ENCODE results near the gene DNMT3L.
"Not testable (repeated sequence)": the region's sequence is repeated elsewhere in the genome, so short reads cannot be mapped to it uniquely, and the experiment has no call there.

GRCh38 chr21:44247904-44248303 lies 13.8 kb downstream of the DNMT3L start:
- TF ChIP-seq, protein P1, sequence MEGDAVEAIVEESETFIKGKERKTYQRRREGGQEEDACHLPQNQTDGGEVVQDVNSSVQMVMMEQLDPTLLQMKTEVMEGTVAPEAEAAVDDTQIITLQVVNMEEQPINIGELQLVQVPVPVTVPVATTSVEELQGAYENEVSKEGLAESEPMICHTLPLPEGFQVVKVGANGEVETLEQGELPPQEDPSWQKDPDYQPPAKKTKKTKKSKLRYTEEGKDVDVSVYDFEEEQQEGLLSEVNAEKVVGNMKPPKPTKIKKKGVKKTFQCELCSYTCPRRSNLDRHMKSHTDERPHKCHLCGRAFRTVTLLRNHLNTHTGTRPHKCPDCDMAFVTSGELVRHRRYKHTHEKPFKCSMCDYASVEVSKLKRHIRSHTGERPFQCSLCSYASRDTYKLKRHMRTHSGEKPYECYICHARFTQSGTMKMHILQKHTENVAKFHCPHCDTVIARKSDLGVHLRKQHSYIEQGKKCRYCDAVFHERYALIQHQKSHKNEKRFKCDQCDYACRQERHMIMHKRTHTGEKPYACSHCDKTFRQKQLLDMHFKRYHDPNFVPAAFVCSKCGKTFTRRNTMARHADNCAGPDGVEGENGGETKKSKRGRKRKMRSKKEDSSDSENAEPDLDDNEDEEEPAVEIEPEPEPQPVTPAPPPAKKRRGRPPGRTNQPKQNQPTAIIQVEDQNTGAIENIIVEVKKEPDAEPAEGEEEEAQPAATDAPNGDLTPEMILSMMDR (IDR thresholded peaks at IDR 0.05) = not testable (repeated sequence)
- TF ChIP-seq EZH2 (IDR thresholded peaks at IDR 0.05; ENCODE audit: borderline replicate concordance, insufficient read depth, low read depth, low read length, poor library complexity, severe bottlenecking) = not testable (repeated sequence)

Data from B cell (primary cell).